Left hindlimb (tissue), 1 donor: ENCODE results near the gene PIAS3.
"Not testable (repeated sequence)": the region's sequence is repeated elsewhere in the genome, so short reads cannot be mapped to it uniquely, and the experiment has no call there.

Source experiments
- DNase-seq: peaks from one replicate; pipeline ENCODE4 v3.0.0-alpha.2; 2018

PIAS3 gene

DNA sequence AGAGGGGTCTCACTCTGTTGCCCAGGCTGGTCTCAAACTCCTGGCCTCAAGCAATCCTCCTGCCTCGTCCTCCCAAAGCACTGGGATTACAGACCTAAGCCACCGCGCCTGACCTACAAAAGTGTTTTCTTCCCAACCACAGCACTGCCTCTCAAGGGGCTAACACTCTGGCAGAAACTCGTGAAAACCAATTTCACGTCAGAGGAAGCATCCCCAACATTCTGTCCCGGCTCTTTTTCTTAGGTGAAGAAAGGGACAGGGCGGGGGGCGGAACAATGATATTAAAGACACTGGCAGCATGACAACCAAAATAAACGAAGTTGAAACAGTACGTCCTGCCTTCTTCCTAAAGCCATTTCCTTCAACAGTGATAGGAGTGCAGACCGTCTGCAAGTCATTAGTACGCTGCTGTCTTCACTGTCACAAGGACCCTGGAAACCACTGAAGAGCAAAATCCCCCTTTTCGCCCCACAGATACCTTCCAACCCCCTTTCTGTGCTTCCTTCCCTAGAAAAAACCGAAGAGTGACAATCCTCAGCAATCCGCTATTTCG lies 36.0 kb downstream of the PIAS3 start:
- DNase-seq = not testable (repeated sequence)

DNA sequence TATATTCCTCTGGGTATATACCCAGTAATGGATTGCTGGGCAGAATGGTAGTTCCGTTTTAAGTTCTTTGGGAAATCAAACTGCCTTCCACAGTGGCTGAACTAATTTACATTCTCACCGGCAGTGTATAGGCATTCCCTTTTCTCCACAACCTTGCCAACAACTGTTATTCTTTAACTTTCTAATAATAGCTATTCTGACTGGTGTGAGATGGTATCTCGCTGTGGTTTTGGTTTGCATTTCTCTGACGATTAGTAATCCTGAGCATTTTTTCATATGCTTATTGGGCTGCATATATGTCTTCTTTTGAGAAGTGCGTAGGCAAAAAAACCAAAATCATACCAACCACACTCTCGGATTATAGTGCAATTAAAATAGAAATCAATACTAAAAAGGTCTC lies 40.8 kb downstream of the PIAS3 start:
- DNase-seq = not testable (repeated sequence)

- DNase-seq = not testable (repeated sequence)
These were observed 45.7 kb downstream of the PIAS3 start for GRCh38 chr1:145812977-145813810.

GRCh38 chr1:145806844-145807243 lies 52.0 kb downstream of the PIAS3 start:
- DNase-seq = no peak

GRCh38 chr1:145806408-145806807 lies 52.5 kb downstream of the PIAS3 start:
- DNase-seq = no peak

DNA sequence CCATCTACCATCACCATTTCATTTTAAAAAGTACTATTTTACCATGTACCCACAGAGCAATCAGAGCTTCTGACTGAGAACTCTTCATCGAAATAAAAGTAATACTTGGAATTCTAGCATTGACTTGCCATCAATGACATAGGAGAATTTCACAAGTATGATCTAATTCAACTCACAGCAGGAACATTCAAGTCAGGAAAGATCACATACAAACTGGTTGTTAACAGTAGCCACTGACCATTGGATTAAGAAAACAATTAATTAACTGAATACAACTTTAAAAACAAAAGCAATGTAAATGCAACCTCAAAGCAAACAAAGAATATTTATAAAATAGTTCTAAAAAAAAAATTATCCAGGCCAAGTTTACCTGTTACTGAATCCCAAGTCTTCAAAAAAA lies 53.8 kb downstream of the PIAS3 start:
- DNase-seq = no peak

- no peak for DNase-seq
These were observed 54.4 kb downstream of the PIAS3 start for GRCh38 chr1:145804235-145805045.

GRCh38 chr1:145799806-145800205 lies 59.1 kb downstream of the PIAS3 start:
- DNase-seq = no peak
